ENCODE results near the gene RASAL3.
"Not testable (repeated sequence)": the region's sequence is repeated elsewhere in the genome, so short reads cannot be mapped to it uniquely, and the experiment has no call there.

The RASAL3 gene

GRCh38 chr19:15495151-15495550 is 30.8 kb upstream of the RASAL3 start:
- no peaks in the 10 kb centered on the region for H3K4me1 ChIP-seq (ENCODE audit: insufficient read depth, low read length)
- no peaks in the 10 kb centered on the region for H3K27me3 ChIP-seq (ENCODE audit: insufficient read depth, low read length)
- WGBS, result 80% methylated on average over 1 of the region's 1 CpG
- H3K27ac ChIP-seq (ENCODE audit: low read depth, low read length), result no peak overlapping the region
- peaks cover 30% of the 10 kb centered on the region for H3K9me3 ChIP-seq (ENCODE audit: insufficient read depth, low read depth, low read length)
- no peaks in the 10 kb centered on the region for H3K36me3 ChIP-seq (ENCODE audit: insufficient read depth, low read length)
- H3K4me3 ChIP-seq (ENCODE audit: low read length), result no peak overlapping the region
- H3K9ac ChIP-seq (ENCODE audit: low read depth, low read length), result no peak overlapping the region

GRCh38 chr19:15488489-15489226 is 24.3 kb upstream of the RASAL3 start:
- Histone ChIP-seq H3K36me3 (ENCODE audit: insufficient read depth, low read length) (no peaks in the 10 kb centered on the region), H3K4me3 (ENCODE audit: low read length) (no peak overlapping the region), H3K9me3 (ENCODE audit: insufficient read depth, low read depth, low read length) (peaks cover 35% of the 10 kb centered on the region), H3K27ac (ENCODE audit: low read depth, low read length) (no peak overlapping the region), H3K27me3 (ENCODE audit: insufficient read depth, low read length) (no peaks in the 10 kb centered on the region), H3K9ac (ENCODE audit: low read depth, low read length) (no peak overlapping the region), H3K4me1 (ENCODE audit: insufficient read depth, low read length) (no peaks in the 10 kb centered on the region)
- 83% methylated on average over 13 of the region's 13 CpGs for WGBS

- H3K27me3 ChIP-seq (ENCODE audit: insufficient read depth, low read length), result no peaks in the 10 kb centered on the region
- 77% methylated on average over 3 of the region's 4 CpGs for WGBS
- no peak overlapping the region for H3K27ac ChIP-seq (ENCODE audit: low read depth, low read length)
- no peaks in the 10 kb centered on the region for H3K4me1 ChIP-seq (ENCODE audit: insufficient read depth, low read length)
- H3K9ac ChIP-seq (ENCODE audit: low read depth, low read length), result no peak overlapping the region
- H3K36me3 ChIP-seq (ENCODE audit: insufficient read depth, low read length), result no peaks in the 10 kb centered on the region
- peaks cover 45% of the 10 kb centered on the region for H3K9me3 ChIP-seq (ENCODE audit: insufficient read depth, low read depth, low read length)
- no peak overlapping the region for H3K4me3 ChIP-seq (ENCODE audit: low read length)
Measured at GRCh38 chr19:15487038-15487437, 22.7 kb upstream of the RASAL3 start.

- H3K27ac ChIP-seq (ENCODE audit: low read depth, low read length); H3K4me1 ChIP-seq (ENCODE audit: insufficient read depth, low read length); H3K36me3 ChIP-seq (ENCODE audit: insufficient read depth, low read length); H3K9ac ChIP-seq (ENCODE audit: low read depth, low read length); H3K27me3 ChIP-seq (ENCODE audit: insufficient read depth, low read length); H3K4me3 ChIP-seq (ENCODE audit: low read length): not testable (repeated sequence)
- H3K9me3 ChIP-seq (ENCODE audit: insufficient read depth, low read depth, low read length), result peaks cover 52% of the 10 kb centered on the region
- WGBS, result 85% methylated on average over 5 of the region's 5 CpGs
Measured at GRCh38 chr19:15485768-15486167, 21.4 kb upstream of the RASAL3 start.

GRCh38 chr19:15480996-15481395 is 16.7 kb upstream of the RASAL3 start:
- H3K9ac ChIP-seq (ENCODE audit: low read depth, low read length); H3K4me1 ChIP-seq (ENCODE audit: insufficient read depth, low read length); H3K27me3 ChIP-seq (ENCODE audit: insufficient read depth, low read length); H3K36me3 ChIP-seq (ENCODE audit: insufficient read depth, low read length); H3K4me3 ChIP-seq (ENCODE audit: low read length); H3K27ac ChIP-seq (ENCODE audit: low read depth, low read length): not testable (repeated sequence)
- peaks cover 59% of the 10 kb centered on the region for H3K9me3 ChIP-seq (ENCODE audit: insufficient read depth, low read depth, low read length)
- 73% methylated on average over 5 of the region's 7 CpGs for WGBS

GRCh38 chr19:15479391-15480345 is 15.3 kb upstream of the RASAL3 start, which contains the start of gene PGLYRP2:
Gene PGLYRP2, minus strand, starts transcription at chr19:15479501. Its CDS starts 130 bp downstream, at chr19:15479371.
- Histone ChIP-seq H3K27me3 (ENCODE audit: insufficient read depth, low read length) (no peaks in the 10 kb centered on the region), H3K27ac (ENCODE audit: low read depth, low read length) (no peak within 1 kb of the TSS), H3K4me3 (ENCODE audit: low read length) (no peak within 1 kb of the TSS), H3K36me3 (ENCODE audit: insufficient read depth, low read length) (no peaks in the 10 kb centered on the region), H3K9ac (ENCODE audit: low read depth, low read length) (no peak within 1 kb of the TSS), H3K4me1 (ENCODE audit: insufficient read depth, low read length) (no peaks in the 10 kb centered on the region), H3K9me3 (ENCODE audit: insufficient read depth, low read depth, low read length) (peaks cover 68% of the 10 kb centered on the region)
- 86% methylated on average over 16 of the region's 16 CpGs for WGBS

- H3K4me3 ChIP-seq (ENCODE audit: low read length), result no peak overlapping the region
- WGBS, result 79% methylated on average over 5 of the region's 5 CpGs
- no peaks in the 10 kb centered on the region for H3K4me1 ChIP-seq (ENCODE audit: insufficient read depth, low read length)
- H3K9me3 ChIP-seq (ENCODE audit: insufficient read depth, low read depth, low read length), result peaks cover 63% of the 10 kb centered on the region
- H3K27ac ChIP-seq (ENCODE audit: low read depth, low read length), result no peak overlapping the region
- no peaks in the 10 kb centered on the region for H3K36me3 ChIP-seq (ENCODE audit: insufficient read depth, low read length)
- H3K9ac ChIP-seq (ENCODE audit: low read depth, low read length), result no peak overlapping the region
- no peaks in the 10 kb centered on the region for H3K27me3 ChIP-seq (ENCODE audit: insufficient read depth, low read length)
Measured at GRCh38 chr19:15476325-15476724, 12.0 kb upstream of the RASAL3 start.

GRCh38 chr19:15475611-15476010 is 11.3 kb upstream of the RASAL3 start:
- Histone ChIP-seq H3K4me3 (ENCODE audit: low read length) (no peak overlapping the region), H3K27ac (ENCODE audit: low read depth, low read length) (no peak overlapping the region), H3K9me3 (ENCODE audit: insufficient read depth, low read depth, low read length) (peaks cover 61% of the 10 kb centered on the region), H3K9ac (ENCODE audit: low read depth, low read length) (no peak overlapping the region), H3K27me3 (ENCODE audit: insufficient read depth, low read length) (no peaks in the 10 kb centered on the region), H3K4me1 (ENCODE audit: insufficient read depth, low read length) (no peaks in the 10 kb centered on the region), H3K36me3 (ENCODE audit: insufficient read depth, low read length) (no peaks in the 10 kb centered on the region)
- WGBS, result 89% methylated on average over 10 of the region's 10 CpGs

- Histone ChIP-seq H3K9ac (ENCODE audit: low read depth, low read length) (no peak overlapping the region), H3K4me1 (ENCODE audit: insufficient read depth, low read length) (no peaks in the 10 kb centered on the region), H3K4me3 (ENCODE audit: low read length) (no peak overlapping the region), H3K27ac (ENCODE audit: low read depth, low read length) (no peak overlapping the region), H3K27me3 (ENCODE audit: insufficient read depth, low read length) (no peaks in the 10 kb centered on the region; the same call in none of the 2 replicates), H3K36me3 (ENCODE audit: insufficient read depth, low read length) (no peaks in the 10 kb centered on the region), H3K9me3 (ENCODE audit: insufficient read depth, low read depth, low read length) (peaks cover 57% of the 10 kb centered on the region)
- 60% methylated on average over 3 of the region's 4 CpGs for WGBS
Measured at GRCh38 chr19:15475169-15475568, 10.8 kb upstream of the RASAL3 start.

- not testable (repeated sequence) for H3K4me1 ChIP-seq (ENCODE audit: insufficient read depth, low read length); H3K9ac ChIP-seq (ENCODE audit: low read depth, low read length); H3K27ac ChIP-seq (ENCODE audit: low read depth, low read length); H3K4me3 ChIP-seq (ENCODE audit: low read length); H3K36me3 ChIP-seq (ENCODE audit: insufficient read depth, low read length)
- Histone ChIP-seq H3K9me3 (ENCODE audit: insufficient read depth, low read depth, low read length) (peaks cover 44% of the 10 kb centered on the region), H3K27me3 (ENCODE audit: insufficient read depth, low read length) (peaks cover 13% of the 10 kb centered on the region)
- 71% methylated on average over 4 of the region's 4 CpGs for WGBS
Measured at GRCh38 chr19:15473821-15474220, 9.5 kb upstream of the RASAL3 start.

- WGBS, result 90% methylated on average over 31 of the region's 31 CpGs
- no peaks in the 10 kb centered on the region for H3K4me1 ChIP-seq (ENCODE audit: insufficient read depth, low read length)
- no peaks in the 10 kb centered on the region for H3K36me3 ChIP-seq (ENCODE audit: insufficient read depth, low read length)
- peaks cover 29% of the 10 kb centered on the region for H3K27me3 ChIP-seq (ENCODE audit: insufficient read depth, low read length)
- no peak overlapping the region for H3K27ac ChIP-seq (ENCODE audit: low read depth, low read length)
- no peak overlapping the region for H3K9ac ChIP-seq (ENCODE audit: low read depth, low read length)
- no peak overlapping the region for H3K4me3 ChIP-seq (ENCODE audit: low read length)
- H3K9me3 ChIP-seq (ENCODE audit: insufficient read depth, low read depth, low read length), result peaks cover 36% of the 10 kb centered on the region
Measured at GRCh38 chr19:15471639-15472101, 7.3 kb upstream of the RASAL3 start.

Data from HUES64 (cell line).